PC-9 (cell line): ENCODE measurements around the gene PPCDC. TPM values are rescaled to one million over a fixed set of nuclear protein-coding genes. Genes with fewer than 3 reads are reported as not detected.

Source experiments
- BruUV-seq: library from RNA; stranded (reverse); fragments of 400-500 nt; replicated peaks from 2 replicates; lab custom pipeline; 2021; lab: Mats Ljungman, UMichigan
- CTCF ChIA-PET: fragments of 300-600 bp; sonication (Branson Sonifier 250); formaldehyde crosslinking; loops from one replicate; lab custom pipeline; 2022; ENCODE audit warnings: antibody characterized with exemption; lab: Charles Lee
- POLR2A ChIA-PET: fragments of 300-600 bp; sonication (Branson Sonifier 250); formaldehyde crosslinking; loops from one replicate; lab custom pipeline; 2022; ENCODE audit warnings: antibody characterized with exemption; ENCODE audit not compliant: unreplicated experiment; lab: Charles Lee
- DNase-seq, 2 experiments: peaks; one replicate each; pipeline versions ENCODE4 v3.0.0 to v3.0.0-alpha.2; 2015 to 2022; ENCODE audit warnings: mixed read lengths in 1 of 2
- H2AFZ ChIP-seq: fragments of 200-600 bp; sonication (generic); 2 replicates; pipeline ENCODE4 v1.8.1; 2017; ENCODE audit warnings: antibody characterized with exemption
- H3F3A ChIP-seq: fragments of 200-600 bp; sonication (generic); 2 replicates; pipeline ENCODE4 v1.8.1; 2017; ENCODE audit warnings: antibody characterized with exemption, mild to moderate bottlenecking, low read depth; ENCODE audit not compliant: insufficient read depth
- H3K27ac ChIP-seq: fragments of 200-600 bp; sonication (generic); 2 replicates; pipeline ENCODE4 v1.6.1; 2016; ENCODE audit warnings: mixed run types
- H3K27me3 ChIP-seq: fragments of 200-600 bp; sonication (generic); 2 replicates; pipeline ENCODE4 v1.6.1; 2016; ENCODE audit warnings: low read depth, mixed run types; ENCODE audit not compliant: insufficient read depth
- H3K36me3 ChIP-seq: fragments of 200-600 bp; sonication (generic); 2 replicates; pipeline ENCODE4 v1.6.1; 2016; ENCODE audit warnings: low read depth, mixed run types
- H3K4me1 ChIP-seq: fragments of 200-600 bp; sonication (generic); replicated peaks from 2 replicates; pipeline ENCODE4 v1.6.1; 2016; ENCODE audit warnings: mixed run types; ENCODE audit not compliant: insufficient read depth
- H3K4me2 ChIP-seq: fragments of 200-600 bp; sonication (generic); 2 replicates; pipeline ENCODE4 v1.6.1; 2017; ENCODE audit warnings: mixed run types
- H3K4me3 ChIP-seq: fragments of 200-600 bp; sonication (generic); 2 replicates; pipeline ENCODE4 v1.6.1; 2016; ENCODE audit warnings: mixed run types
- H3K79me2 ChIP-seq: fragments of 200-600 bp; sonication (generic); 2 replicates; pipeline ENCODE4 v1.6.1; 2017; ENCODE audit warnings: low read depth, mixed run types
- H3K9me2 ChIP-seq: fragments of 200-600 bp; sonication (generic); 2 replicates; pipeline ENCODE4 v1.8.1; 2017; ENCODE audit warnings: mild to moderate bottlenecking; ENCODE audit not compliant: insufficient read depth
- H3K9me3 ChIP-seq: fragments of 200-600 bp; sonication (generic); 2 replicates; pipeline ENCODE4 v1.8.1; 2016; ENCODE audit warnings: low read depth; ENCODE audit not compliant: insufficient read depth
- H4K20me1 ChIP-seq: fragments of 200-600 bp; sonication (generic); 2 replicates; pipeline ENCODE4 v1.8.1; 2017; ENCODE audit not compliant: insufficient read depth
- EZH2 ChIP-seq: fragments of 200-600 bp; sonication (generic); IDR thresholded peaks from 2 replicates; pipeline ENCODE4 v1.8.0; 2017; ENCODE audit warnings: antibody characterized with exemption, low read depth
- intact Hi-C: fragments of 100-400 bp; cut with micrococcal nuclease; formaldehyde crosslinking; loops from one replicate; pipeline ENCODE4 v1.10.0; 2022; ENCODE audit not compliant: unreplicated experiment
- total RNA-seq: library from RNA; stranded (reverse); gene quantifications from 2 replicates; pipeline ENCODE4 v1.2.3, GENCODE V29; 2021
- TF ChIP-seq, protein P1 (sequence below): fragments of 200-600 bp; sonication (generic); conservative IDR thresholded peaks from 2 replicates; pipeline ENCODE4 v1.6.1; 2017; ENCODE audit warnings: mixed run types, antibody characterized with exemption, mild to moderate bottlenecking, moderate library complexity

PPCDC gene
- total RNA-seq, 1 experiment from 2014 or later = 24.4 TPM

DNA sequence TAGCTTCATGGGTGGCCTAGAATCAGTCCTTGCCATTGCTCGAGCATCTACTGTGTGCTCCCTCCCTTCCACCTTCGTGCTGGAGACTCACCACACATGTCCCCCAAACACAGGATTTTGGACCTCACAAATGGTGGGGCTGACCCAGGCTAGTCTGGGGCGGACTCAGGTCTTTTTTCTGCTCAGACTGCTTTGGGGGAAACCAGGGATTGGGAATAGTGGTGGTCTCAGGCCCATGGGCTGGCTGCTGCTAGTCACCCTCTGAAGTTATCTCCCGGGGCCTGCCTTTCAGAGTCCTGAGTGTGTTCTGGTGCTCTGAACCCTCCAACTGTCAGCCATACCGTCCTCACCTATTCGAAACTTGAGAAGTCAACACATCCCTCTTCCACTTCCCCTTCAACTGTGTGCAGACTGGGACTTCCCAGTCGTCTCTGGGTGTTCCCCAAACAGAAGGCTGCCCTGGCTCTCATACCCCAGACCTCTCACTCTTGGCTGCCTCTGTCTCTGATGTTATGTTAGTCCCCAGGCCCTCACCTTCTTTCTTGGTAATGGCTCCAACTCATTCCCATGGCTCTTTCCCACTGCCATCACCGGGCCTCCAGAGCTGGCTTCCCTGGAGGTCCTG is 46.0 kb downstream of the PPCDC start:
- ChIA-PET CTCF (no interaction called here), POLR2A (interaction anchor here (0.6 kb wide), 1 partner anchor 25 kb away, joined by 3 read pairs; no protein-coding TSS in a partner anchor)

DNA sequence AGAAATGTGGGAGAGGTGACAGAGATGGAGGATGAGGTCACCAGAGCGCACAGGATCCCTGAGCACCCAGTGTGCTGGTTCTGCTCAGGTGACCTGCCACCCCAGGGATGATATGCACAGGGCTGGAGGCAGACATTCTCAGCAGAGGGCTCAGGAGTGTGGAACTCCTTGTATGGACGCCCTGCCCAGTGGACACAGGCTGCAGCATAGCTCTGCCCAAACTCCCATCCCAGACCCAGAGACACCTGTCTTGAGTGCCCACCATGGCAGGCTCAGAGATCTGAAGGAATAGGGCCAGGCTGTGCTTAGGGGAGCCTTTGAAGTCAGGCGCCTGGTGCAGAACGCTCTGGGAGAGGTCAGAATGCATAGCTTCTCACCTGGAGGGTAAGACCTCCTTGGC is 47.3 kb downstream of the PPCDC start:
- no peak overlapping the region for H3K4me3 ChIP-seq
- no peaks in the 10 kb centered on the region for H3K9me2 ChIP-seq
- DNase-seq = no peak
- peaks cover 22% of the 10 kb centered on the region for H3F3A ChIP-seq
- no peak overlapping the region for H3K4me2 ChIP-seq
- peaks cover 22% of the 10 kb centered on the region for H3K4me1 ChIP-seq
- TF ChIP-seq, protein P1, sequence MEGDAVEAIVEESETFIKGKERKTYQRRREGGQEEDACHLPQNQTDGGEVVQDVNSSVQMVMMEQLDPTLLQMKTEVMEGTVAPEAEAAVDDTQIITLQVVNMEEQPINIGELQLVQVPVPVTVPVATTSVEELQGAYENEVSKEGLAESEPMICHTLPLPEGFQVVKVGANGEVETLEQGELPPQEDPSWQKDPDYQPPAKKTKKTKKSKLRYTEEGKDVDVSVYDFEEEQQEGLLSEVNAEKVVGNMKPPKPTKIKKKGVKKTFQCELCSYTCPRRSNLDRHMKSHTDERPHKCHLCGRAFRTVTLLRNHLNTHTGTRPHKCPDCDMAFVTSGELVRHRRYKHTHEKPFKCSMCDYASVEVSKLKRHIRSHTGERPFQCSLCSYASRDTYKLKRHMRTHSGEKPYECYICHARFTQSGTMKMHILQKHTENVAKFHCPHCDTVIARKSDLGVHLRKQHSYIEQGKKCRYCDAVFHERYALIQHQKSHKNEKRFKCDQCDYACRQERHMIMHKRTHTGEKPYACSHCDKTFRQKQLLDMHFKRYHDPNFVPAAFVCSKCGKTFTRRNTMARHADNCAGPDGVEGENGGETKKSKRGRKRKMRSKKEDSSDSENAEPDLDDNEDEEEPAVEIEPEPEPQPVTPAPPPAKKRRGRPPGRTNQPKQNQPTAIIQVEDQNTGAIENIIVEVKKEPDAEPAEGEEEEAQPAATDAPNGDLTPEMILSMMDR = no peak
- TF ChIP-seq EZH2 = no peak
- no peaks in the 10 kb centered on the region for H3K79me2 ChIP-seq
- no TSS peak for BruUV-seq
- ChIA-PET CTCF (interaction anchor here (0.5 kb wide), 1 partner anchor 131 kb away, joined by 3 read pairs; the partner anchor contains the start of gene C15orf39), POLR2A (no interaction called here)
- H3K9me3 ChIP-seq = 0 out of 2 replicates have a peak, but pooled peaks cover 5% of the 10 kb centered on the region
- no peaks in the 10 kb centered on the region for H3K36me3 ChIP-seq
- no peaks in the 10 kb centered on the region for H3K27me3 ChIP-seq
- H4K20me1 ChIP-seq = no peaks in the 10 kb centered on the region
- intact Hi-C loops = no loop called here
- no peak overlapping the region for H2AFZ ChIP-seq
- H3K27ac ChIP-seq = no peak overlapping the region

More for the DNA sequence above, 46.0 kb downstream of the PPCDC start:
- no peak overlapping the region for H3K4me3 ChIP-seq
- H2AFZ ChIP-seq = no peak overlapping the region
- TF ChIP-seq, protein P1 = no peak
- TF ChIP-seq EZH2 = no peak
- H3K9me2 ChIP-seq = no peaks in the 10 kb centered on the region
- H3K27ac ChIP-seq = no peak overlapping the region
- intact Hi-C loops = no loop called here
- H3K4me2 ChIP-seq = no peak overlapping the region
- H3K9me3 ChIP-seq = no peaks in the 10 kb centered on the region
- peaks cover 34% of the 10 kb centered on the region for H3F3A ChIP-seq
- no peaks in the 10 kb centered on the region for H3K36me3 ChIP-seq
- DNase-seq = no peak
- H3K79me2 ChIP-seq = no peaks in the 10 kb centered on the region
- no TSS peak for BruUV-seq
- peaks cover 35% of the 10 kb centered on the region for H3K4me1 ChIP-seq
- no peaks in the 10 kb centered on the region for H3K27me3 ChIP-seq
- no peaks in the 10 kb centered on the region for H4K20me1 ChIP-seq

DNA sequence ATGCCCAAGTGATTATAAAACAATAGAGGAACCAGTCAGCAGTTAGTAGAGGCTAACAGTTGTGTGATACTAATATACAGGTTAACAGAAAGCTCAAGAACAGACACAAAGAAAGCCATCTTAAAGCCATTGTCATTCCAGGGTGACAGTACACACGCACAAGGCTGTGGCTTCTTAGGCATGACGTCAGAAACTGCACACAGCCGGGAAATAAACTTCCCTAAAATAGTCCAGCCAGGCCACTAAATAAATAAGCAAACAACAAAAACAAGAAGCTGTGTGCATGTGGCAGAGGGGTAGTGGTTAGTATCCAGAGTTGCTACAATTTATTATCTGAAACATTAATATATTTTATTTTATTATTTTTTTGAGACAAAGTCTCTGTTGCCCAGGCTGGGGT is 49.8 kb downstream of the PPCDC start:
- POLR2A ChIA-PET = no interaction called here
- 0 out of 2 replicates have a peak, but pooled peaks cover 5% of the 10 kb centered on the region for H3K4me1 ChIP-seq
- no peaks in the 10 kb centered on the region for H3K27me3 ChIP-seq
- no peaks in the 10 kb centered on the region for H3K79me2 ChIP-seq
- H3K9me2 ChIP-seq = no peaks in the 10 kb centered on the region; the same call in 1 of the 2 replicates
- TF ChIP-seq, protein P1 = no peak
- no peak for TF ChIP-seq EZH2
- 0 out of 2 replicates have a peak, but pooled peaks cover 5% of the 10 kb centered on the region for H3F3A ChIP-seq
- H3K27ac ChIP-seq = no peak overlapping the region
- H4K20me1 ChIP-seq = no peaks in the 10 kb centered on the region
- no TSS peak for BruUV-seq
- CTCF ChIA-PET = no interaction called here
- intact Hi-C loops = no loop called here
- no peak overlapping the region for H3K4me3 ChIP-seq
- no peak for DNase-seq
- 0 out of 2 replicates have a peak, but pooled peaks cover 6% of the 10 kb centered on the region for H3K9me3 ChIP-seq
- H3K4me2 ChIP-seq = no peak overlapping the region
- H3K36me3 ChIP-seq = no peaks in the 10 kb centered on the region
- H2AFZ ChIP-seq = no peak overlapping the region
